Hematopoietic multipotent progenitor cell treated with erythropoietin and hydrocortisone succinate and interleukin-3 and kit ligand, for 17 days (in vitro differentiated cells): ENCODE results near the gene UTS2B.

Experiments used
- DNase-seq: peaks from one replicate; pipeline ENCODE4 v3.0.0-alpha.2; 2015; ENCODE audit warnings: low spot score

Gene UTS2B

GRCh38 chr3:191329654-191330529 is at the start of gene UTS2B:
UTS2B (minus strand) TSS chr3:191330526; CDS start chr3:191282189, 48,337 bp downstream.
- DNase-seq, result no peak

- no peak for DNase-seq
Measured at GRCh38 chr3:191380001-191380400, 49.7 kb upstream of the UTS2B start.

DNA sequence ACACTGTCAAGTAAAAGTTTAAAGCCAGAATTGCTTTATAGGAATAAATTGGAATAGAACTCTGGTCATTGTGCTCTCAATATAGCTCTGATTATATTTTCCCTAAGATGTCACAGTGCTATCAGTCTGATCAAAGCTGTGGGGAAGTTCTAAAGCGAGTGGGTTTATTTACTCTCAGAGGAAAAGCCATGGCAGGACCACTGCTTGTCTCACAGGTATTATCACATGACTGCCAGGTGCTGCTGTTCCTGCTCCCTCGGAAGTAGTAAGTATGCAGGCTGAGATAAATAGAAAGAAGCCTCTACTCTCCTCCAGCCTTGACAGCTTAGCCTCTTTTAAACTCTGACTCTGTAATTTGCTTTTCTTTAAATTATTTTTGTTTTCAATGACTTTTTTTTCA is 49.1 kb upstream of the UTS2B start:
- DNase-seq, result no peak

DNA sequence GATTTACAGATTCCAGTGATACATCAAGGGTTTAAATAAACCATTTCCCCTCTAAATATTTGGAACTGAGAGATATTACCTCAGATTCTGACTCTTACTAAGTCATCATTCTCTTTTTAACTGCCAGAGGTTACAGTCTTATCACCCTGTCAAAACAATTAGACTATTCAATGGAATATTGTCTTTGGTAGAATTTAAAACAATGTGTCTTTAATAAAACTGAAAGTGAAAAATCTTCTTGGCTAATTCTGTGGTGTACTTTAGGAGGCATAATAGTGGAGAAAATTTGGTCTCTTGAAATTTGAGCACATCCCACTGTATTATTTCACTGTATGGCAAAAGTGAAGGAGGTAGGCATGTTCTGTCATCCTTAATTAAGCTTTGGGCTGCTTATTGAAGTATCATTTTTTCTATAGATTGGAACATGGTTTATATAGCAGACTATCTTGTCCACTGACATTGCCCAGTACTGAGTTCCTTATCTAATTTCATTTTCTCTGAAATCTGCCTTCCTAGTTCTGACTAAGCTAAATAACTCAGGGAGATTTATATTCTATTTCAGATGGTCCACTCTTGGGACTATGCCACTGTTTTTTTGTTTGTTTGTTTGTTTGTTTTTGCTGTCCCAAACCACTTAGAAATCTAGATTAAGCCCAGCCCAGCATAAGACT is 48.0 kb upstream of the UTS2B start:
- DNase-seq, result no peak

GRCh38 chr3:191376516-191377141 is 46.3 kb upstream of the UTS2B start:
- no peak for DNase-seq

DNA sequence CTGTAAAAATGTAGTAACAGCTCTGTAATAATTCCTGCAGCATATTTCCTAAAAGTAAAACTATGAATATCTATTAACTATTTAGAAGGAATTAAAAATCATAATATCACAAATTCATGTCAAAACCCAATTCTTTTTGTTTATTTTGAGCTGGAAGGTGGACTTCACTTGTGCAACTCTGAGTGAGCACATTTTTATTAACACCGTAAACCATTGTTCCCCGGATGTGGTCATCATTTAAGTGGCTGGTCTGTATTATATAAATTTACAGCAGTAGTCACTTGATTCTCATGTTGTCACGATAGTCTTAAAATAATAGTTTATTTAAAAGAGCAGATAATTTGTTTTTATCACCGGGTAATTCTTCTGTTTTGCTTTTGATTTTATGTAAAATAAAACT is 43.0 kb upstream of the UTS2B start:
- DNase-seq, result no peak

DNA sequence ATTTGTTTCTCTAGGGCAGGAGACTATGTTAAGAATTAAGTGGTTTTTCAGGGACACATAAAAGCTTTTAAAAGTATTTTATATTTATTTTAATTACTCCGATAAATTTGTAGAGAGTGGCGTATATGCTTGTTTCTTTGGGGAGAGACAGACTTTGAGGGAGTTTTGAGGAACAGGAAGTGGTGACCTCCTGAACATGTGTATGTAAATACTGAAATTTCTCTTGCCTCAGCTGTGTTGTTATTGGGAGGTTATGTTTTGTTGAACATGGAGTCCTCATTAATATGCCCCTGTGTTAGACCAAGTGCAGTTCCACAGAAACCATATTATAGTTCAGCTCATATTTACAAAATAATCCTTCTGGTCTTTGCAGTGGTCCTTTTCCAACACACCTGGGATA is 41.8 kb upstream of the UTS2B start:
- no peak for DNase-seq

DNA sequence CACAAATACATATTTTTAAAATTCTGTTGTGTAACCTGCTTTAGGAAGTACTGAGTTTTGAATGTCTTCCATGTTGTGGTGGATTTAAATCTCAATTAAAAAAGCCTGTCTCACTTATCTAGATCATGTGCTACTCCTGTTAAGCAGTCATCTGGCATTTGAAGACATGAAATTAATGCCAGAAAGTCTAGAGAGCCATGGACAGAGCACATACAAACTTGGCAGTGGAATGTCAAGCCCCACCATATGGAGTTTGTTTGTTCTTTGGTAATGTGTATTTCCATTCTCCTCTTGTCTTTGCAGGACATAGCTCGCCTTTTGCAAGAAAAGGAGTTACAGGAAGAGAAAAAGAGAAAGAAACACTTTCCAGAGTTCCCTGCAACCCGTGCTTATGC is 39.3 kb upstream of the UTS2B start:
- no peak for DNase-seq

DNA sequence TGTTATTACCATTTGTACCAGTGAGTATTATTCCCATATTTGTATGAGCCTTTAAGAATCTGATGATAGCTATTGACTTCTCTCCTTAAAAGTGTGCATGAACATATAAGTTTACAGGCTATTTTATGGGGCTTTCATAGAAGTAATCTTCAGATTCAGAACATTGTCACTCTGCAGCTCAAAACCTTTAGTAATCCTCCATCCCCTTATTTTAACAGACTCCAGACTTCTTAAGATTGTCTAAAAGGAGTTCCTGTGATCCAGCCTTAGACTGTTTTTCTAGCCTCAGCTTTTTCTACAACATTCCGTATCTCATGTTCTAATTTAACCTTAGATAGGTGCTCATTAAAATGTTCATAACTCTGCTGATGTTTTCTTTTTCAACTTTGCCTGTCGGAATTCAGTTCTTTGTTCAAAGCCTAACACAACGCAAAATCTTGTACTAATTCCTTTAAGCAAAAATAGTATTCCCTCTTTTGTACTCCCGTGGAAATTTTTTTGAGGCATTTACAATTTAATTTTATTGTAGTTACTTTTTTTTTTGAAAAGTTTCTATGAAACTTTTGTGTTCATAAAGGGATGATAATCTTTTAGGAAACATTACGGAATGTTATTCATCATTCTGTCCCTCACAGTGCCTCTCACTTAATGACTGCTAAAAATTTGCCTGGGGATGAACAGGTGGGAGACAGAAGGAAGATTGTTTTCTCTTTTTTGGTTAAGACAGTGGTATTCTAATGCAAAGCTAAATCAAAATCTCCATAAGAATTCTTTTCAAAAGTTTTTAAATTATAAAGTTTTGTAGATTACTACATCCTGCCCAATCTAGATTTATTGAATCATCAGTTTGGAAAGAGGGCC is 38.7 kb upstream of the UTS2B start:
- no peak for DNase-seq

GRCh38 chr3:191366675-191367074 is 36.3 kb upstream of the UTS2B start:
- DNase-seq, result no peak

GRCh38 chr3:191363221-191363620 is 32.9 kb upstream of the UTS2B start:
- DNase-seq, result no peak

- no peak for DNase-seq
Measured at GRCh38 chr3:191362524-191363090, 32.3 kb upstream of the UTS2B start.

DNA sequence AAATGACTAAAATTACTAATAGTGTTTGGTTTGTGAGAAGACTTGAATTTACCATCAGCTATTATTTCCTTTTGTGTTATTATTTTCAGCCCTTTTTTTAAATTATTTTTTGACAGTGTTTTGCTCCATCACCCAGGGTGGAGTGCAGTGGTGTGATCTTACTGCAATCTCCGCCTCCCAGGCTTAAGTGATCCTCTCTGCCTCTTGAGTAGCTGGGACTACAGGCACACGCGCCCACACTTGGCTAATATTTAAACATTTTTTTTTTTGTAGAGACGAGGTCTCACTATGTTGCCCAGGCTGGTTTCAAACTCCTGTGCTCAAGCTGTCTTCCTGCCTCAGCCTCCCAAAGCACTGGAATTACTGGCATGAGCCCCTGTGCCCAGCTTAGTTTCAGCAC is 31.7 kb upstream of the UTS2B start:
- DNase-seq, result no peak

- DNase-seq, result no peak
Measured at GRCh38 chr3:191361456-191361855, 31.1 kb upstream of the UTS2B start.

- DNase-seq, result no peak
Measured at GRCh38 chr3:191360620-191361019, 30.3 kb upstream of the UTS2B start.

GRCh38 chr3:191358929-191359328 is 28.6 kb upstream of the UTS2B start:
- no peak for DNase-seq

- no peak for DNase-seq
Measured at GRCh38 chr3:191357909-191358308, 27.6 kb upstream of the UTS2B start.

- DNase-seq, result no peak
Measured at GRCh38 chr3:191356631-191357439, 26.5 kb upstream of the UTS2B start.

GRCh38 chr3:191355406-191355805 is 25.1 kb upstream of the UTS2B start:
- no peak for DNase-seq

GRCh38 chr3:191353022-191353777 is 22.9 kb upstream of the UTS2B start:
- no peak for DNase-seq
